Immature natural killer cell (primary cell): ENCODE results near the gene IL17RB. TPM values are rescaled to one million over a fixed set of nuclear protein-coding genes. Genes with fewer than 3 reads are reported as not detected.

Experiments
- DNase-seq, 3 donors: peaks; one replicate each; pipeline ENCODE4 v3.0.0; 2022; ENCODE audit warnings: mixed read lengths in 1 of 3
- H3K27ac Mint-ChIP-seq, 6 donors: one replicate each; pipeline ENCODE4 v1.8.0; 2020; ENCODE audit warnings: mixed read lengths in 6 of 6, mild to moderate bottlenecking in 5 of 6, inconsistent platforms in 4 of 6, moderate library complexity in 3 of 6
- H3K27me3 Mint-ChIP-seq, 3 donors: one replicate each; pipeline ENCODE4 v1.8.0; 2020 to 2021; ENCODE audit warnings: low read depth in 3 of 3, mild to moderate bottlenecking in 3 of 3, mixed read lengths in 3 of 3, moderate library complexity in 3 of 3, inconsistent platforms in 1 of 3
- H3K36me3 Mint-ChIP-seq, 3 donors: one replicate each; pipeline ENCODE4 v1.8.0; 2020; ENCODE audit warnings: mixed read lengths in 3 of 3, inconsistent platforms in 2 of 3, mild to moderate bottlenecking in 2 of 3
- H3K4me1 Mint-ChIP-seq, 2 donors: one replicate each; pipeline ENCODE4 v1.8.0; 2020; ENCODE audit warnings: inconsistent platforms in 2 of 2, mild to moderate bottlenecking in 2 of 2, mixed read lengths in 2 of 2, moderate library complexity in 1 of 2
- H3K4me3 Mint-ChIP-seq, 5 donors: one replicate each; pipeline ENCODE4 v1.8.0; 2020; ENCODE audit warnings: mild to moderate bottlenecking in 5 of 5, mixed read lengths in 5 of 5, inconsistent platforms in 3 of 5, moderate library complexity in 3 of 5
- H3K9me3 Mint-ChIP-seq, 6 donors: one replicate each; pipeline ENCODE4 v1.8.0; 2020; ENCODE audit warnings: mild to moderate bottlenecking in 6 of 6, mixed read lengths in 6 of 6, inconsistent platforms in 4 of 6, moderate library complexity in 3 of 6
- polyA plus RNA-seq, 3 donors: library from polyadenylated mRNA; unstranded; fragments of 300-500 nt; fragmentation: Illumina TruSeq; gene quantifications; one replicate each; pipeline ENCODE4 v1.2.3, GENCODE V29; 2021

Gene IL17RB
- polyA plus RNA-seq, 3 donors from 2014 or later, result 0.79 to 1.2 TPM; not detected in 1

DNA sequence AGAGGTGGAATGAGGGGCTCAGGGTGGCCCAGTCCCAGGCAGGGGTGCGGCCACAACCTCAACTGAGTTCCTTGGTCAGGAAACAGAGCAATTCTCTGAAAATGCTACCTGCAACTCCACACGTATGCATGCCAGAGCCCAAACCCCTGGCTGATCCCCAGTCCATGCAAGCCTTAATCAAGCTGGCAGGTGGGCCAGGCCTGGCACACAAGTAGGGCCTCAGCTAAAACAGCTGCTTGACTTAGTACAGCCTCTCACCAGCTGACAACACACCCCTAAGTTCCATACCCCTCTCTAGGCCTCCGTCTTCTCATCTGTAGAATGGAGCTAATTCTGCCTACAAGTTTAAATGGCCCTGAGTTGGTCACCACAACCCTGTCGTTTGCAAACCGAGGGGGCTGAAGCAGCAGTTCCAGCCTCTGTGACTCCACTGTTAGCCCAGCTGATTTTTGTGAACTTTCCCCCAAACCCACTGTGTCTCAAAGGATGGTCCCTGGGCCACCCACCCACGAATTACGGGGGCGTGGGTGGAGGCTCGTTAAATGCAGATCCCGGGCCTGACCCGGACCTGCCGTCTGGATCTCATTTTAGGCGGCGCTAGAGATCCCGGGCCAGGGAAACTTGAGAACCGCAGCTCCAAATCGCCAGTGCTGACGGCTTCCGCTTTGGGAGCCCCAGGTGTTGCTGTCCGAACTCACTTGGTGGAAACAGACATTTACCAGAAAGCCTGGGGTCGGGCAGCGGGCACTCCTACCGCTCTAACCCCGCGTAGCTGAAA lies 1.1 kb upstream of the IL17RB start:
- H3K36me3 Mint-ChIP-seq, result no peaks in the 10 kb centered on the region
- peaks cover 6 to 13% of the 10 kb centered on the region in 2 donors for H3K4me1 Mint-ChIP-seq
- H3K9me3 Mint-ChIP-seq, result no peaks in the 10 kb centered on the region
- H3K4me3 Mint-ChIP-seq, result peak overlapping the region in 3 of 5 donors; percentile 15 to 51 (median 39)
- peaks cover 4 to 24% (median 13%) of the 10 kb centered on the region in 3 donors for H3K27me3 Mint-ChIP-seq
- no peak overlapping the region for H3K27ac Mint-ChIP-seq
- no peak for DNase-seq

DNA sequence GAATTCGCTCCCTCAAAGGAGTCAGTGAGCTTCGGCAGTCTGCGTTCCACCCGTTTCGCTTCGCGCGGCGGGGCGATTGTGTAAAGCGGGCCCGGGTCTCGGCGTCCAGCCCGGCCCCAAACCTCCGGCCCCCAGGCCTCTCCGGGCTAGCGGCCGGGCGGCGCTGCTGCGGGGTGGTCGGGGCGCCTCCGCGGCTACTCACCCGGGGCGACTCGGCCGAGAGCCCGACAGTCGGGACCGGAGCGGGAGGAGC lies 561 bp upstream of the IL17RB start:
- Mint-ChIP-seq H3K27me3 (peaks cover 4 to 24% (median 13%) of the 10 kb centered on the region in 3 donors), H3K9me3 (no peaks in the 10 kb centered on the region), H3K4me3 (peak overlapping the region in 3 of 5 donors; percentile 15 to 51 (median 39)), H3K27ac (no peak overlapping the region), H3K36me3 (no peaks in the 10 kb centered on the region), H3K4me1 (peaks cover 6 to 13% of the 10 kb centered on the region in 2 donors)
- no peak for DNase-seq

DNA sequence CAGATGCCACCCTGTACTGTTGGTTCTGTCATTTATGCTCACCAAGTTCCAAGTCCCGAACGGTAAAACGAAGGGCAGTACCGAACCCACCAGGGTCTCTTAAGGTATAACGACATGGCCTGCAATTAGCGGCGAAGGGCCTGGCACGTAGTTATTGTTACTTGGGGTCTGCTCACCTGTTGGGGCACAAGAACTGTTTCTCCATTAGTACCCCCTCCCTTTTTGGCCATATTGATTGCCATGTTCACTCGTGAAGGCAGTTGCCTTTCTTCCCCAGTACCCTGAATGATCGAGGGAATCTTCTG lies 435 bp downstream of the IL17RB start:
- peak overlapping the region; percentile 38 to 69 (median 61) for H3K4me3 Mint-ChIP-seq
- no peak overlapping the region for H3K27ac Mint-ChIP-seq
- peaks cover 6 to 13% of the 10 kb centered on the region in 2 donors for H3K4me1 Mint-ChIP-seq
- no peaks in the 10 kb centered on the region for H3K9me3 Mint-ChIP-seq
- H3K27me3 Mint-ChIP-seq, result peaks cover 6 to 24% (median 13%) of the 10 kb centered on the region in 3 donors
- no peaks in the 10 kb centered on the region for H3K36me3 Mint-ChIP-seq
- DNase-seq, result no peak

DNA sequence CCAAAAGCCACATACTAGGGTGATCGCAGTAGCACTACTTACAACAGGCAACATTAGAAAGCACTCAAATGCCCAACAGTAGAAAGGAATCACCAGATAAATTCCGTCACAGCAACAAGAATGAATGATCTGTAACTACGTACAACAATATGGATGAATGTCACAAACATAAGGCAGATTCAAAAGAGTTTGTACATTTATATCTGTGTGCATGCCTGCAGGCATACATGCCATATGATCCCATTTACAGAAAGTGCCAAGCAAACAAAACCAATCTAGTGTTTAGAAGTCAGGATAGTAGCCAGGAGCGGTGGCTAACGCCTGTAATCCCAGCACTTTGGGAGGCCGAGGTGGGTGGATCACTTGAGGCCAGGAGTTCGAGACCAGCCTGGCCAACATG lies 3.5 kb downstream of the IL17RB start:
- Mint-ChIP-seq H3K4me3 (no peak overlapping the region), H3K27ac (no peak overlapping the region), H3K36me3 (no peaks in the 10 kb centered on the region), H3K4me1 (peaks cover 6 to 13% of the 10 kb centered on the region in 2 donors), H3K9me3 (no peaks in the 10 kb centered on the region), H3K27me3 (peaks cover 6 to 13% (median 10%) of the 10 kb centered on the region in 3 donors)
- DNase-seq, result no peak

DNA sequence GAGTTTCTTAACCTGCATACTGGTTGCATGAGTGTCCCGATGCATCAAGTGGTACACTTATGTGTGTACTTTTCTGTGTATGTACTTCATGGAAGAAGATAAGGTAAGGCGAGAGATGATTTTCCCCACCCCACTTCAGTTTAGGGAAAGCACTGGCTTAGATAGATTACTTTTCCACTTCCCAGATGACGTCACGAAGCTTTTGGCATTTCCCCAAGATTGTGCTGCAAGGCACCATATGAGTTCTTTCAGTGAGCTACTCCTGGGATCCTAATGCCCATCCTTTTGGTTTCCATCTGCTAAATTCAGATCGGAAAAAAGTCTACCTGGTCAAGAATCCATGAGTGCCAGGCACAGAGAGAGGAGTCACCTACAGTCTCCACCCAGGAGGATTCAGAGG lies 4.5 kb downstream of the IL17RB start:
- Mint-ChIP-seq H3K4me1 (peaks cover 6 to 8% of the 10 kb centered on the region in 2 donors), H3K36me3 (no peaks in the 10 kb centered on the region), H3K4me3 (no peak overlapping the region), H3K27me3 (peaks cover 6 to 10% (median 10%) of the 10 kb centered on the region in 3 donors), H3K9me3 (no peaks in the 10 kb centered on the region), H3K27ac (no peak overlapping the region)
- DNase-seq, result no peak

DNA sequence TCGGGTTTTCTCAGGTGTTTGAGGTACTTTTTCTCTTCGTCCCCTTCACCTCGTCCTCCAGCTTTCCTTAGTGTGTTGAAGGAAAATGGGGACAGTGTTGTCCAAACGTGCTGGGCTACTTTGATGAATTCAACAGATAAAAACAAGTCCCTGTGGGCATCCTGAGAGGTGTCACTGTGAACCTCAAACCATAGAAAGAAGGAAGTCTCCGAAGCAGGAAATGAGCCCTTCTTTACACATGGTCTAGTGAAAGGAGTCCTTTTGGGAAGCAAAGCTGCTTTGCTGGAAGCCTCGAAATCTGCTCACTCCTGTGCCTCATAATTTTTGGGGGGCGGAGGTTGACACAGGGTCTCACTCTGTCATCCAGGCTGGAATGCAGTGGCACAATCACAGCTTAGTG lies 10.6 kb downstream of the IL17RB start:
- H3K4me1 Mint-ChIP-seq, result peaks cover 0 to 1% of the 10 kb centered on the region in 2 donors
- H3K9me3 Mint-ChIP-seq, result no peaks in the 10 kb centered on the region
- no peak overlapping the region for H3K27ac Mint-ChIP-seq
- peaks cover 0 to 5% (median 0%) of the 10 kb centered on the region in 3 donors for H3K27me3 Mint-ChIP-seq
- DNase-seq, result no peak
- H3K36me3 Mint-ChIP-seq, result peaks cover 6 to 13% (median 6%) of the 10 kb centered on the region in 3 donors
- H3K4me3 Mint-ChIP-seq, result no peak overlapping the region

DNA sequence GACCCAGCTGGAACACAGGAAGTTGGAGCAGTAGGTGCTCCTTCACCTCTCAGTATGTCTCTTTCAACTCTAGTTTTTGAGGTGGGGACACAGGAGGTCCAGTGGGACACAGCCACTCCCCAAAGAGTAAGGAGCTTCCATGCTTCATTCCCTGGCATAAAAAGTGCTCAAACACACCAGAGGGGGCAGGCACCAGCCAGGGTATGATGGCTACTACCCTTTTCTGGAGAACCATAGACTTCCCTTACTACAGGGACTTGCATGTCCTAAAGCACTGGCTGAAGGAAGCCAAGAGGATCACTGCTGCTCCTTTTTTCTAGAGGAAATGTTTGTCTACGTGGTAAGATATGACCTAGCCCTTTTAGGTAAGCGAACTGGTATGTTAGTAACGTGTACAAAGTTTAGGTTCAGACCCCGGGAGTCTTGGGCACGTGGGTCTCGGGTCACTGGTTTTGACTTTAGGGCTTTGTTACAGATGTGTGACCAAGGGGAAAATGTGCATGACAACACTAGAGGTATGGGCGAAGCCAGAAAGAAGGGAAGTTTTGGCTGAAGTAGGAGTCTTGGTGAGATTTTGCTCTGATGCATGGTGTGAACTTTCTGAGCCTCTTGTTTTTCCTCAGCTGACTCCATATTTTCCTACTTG lies 11.9 kb downstream of the IL17RB start:
- peaks cover 0 to 1% of the 10 kb centered on the region in 2 donors for H3K4me1 Mint-ChIP-seq
- H3K4me3 Mint-ChIP-seq, result no peak overlapping the region
- H3K27ac Mint-ChIP-seq, result peak overlapping the region in 1 of 6 donors; percentile 53
- peaks cover 0 to 5% (median 0%) of the 10 kb centered on the region in 3 donors for H3K27me3 Mint-ChIP-seq
- H3K36me3 Mint-ChIP-seq, result peaks cover 9 to 16% (median 10%) of the 10 kb centered on the region in 3 donors
- no peaks in the 10 kb centered on the region for H3K9me3 Mint-ChIP-seq
- no peak for DNase-seq

DNA sequence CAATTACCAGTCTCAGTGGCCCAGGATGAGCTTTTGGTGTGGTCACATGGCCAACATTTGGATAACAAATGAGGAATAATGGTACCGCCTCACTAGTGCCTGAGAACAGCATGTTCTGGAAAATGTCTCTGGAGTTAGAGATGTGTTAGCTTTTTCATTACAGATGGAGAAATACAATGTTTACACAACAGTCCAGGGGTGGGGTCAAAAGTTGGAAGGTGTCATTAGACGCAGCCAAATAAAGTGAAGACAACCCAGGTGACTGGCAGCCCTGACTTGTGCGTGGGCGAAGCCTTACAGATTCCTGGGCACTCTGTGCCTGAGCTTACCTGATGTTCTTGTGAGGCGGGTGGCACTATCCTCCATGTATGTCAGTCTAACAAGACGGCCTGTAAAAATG lies 12.8 kb downstream of the IL17RB start:
- H3K27me3 Mint-ChIP-seq, result peaks cover 0 to 5% (median 0%) of the 10 kb centered on the region in 3 donors
- H3K4me1 Mint-ChIP-seq, result peaks cover 0 to 1% of the 10 kb centered on the region in 2 donors
- no peaks in the 10 kb centered on the region for H3K9me3 Mint-ChIP-seq
- no peak overlapping the region for H3K4me3 Mint-ChIP-seq
- H3K36me3 Mint-ChIP-seq, result peaks cover 10 to 16% (median 14%) of the 10 kb centered on the region in 3 donors
- DNase-seq, result no peak
- H3K27ac Mint-ChIP-seq, result peak overlapping the region in 2 of 6 donors; percentile 16 to 18

DNA sequence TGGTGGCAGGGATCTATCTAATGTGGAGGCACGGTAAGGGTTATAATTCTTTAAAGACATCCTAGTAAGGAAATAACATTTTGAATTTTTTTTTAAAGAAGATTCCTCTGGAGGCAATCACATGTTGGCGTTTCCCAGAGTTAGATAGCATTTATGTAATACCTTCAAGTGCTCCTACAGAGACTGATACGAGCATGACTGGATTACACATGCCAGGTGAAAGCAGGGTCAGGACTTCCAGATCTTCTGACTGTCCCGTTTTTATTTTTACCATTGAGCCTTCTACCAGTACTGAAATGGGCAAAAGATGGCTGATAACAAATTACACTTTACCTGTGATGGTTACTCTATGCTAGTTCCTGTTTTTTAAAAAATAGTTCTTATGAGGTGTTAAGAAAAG lies 13.8 kb downstream of the IL17RB start:
- peaks cover 0 to 1% of the 10 kb centered on the region in 2 donors for H3K4me1 Mint-ChIP-seq
- peaks cover 16 to 22% (median 18%) of the 10 kb centered on the region in 3 donors for H3K36me3 Mint-ChIP-seq
- no peak overlapping the region for H3K4me3 Mint-ChIP-seq
- H3K9me3 Mint-ChIP-seq, result no peaks in the 10 kb centered on the region
- H3K27ac Mint-ChIP-seq, result no peak overlapping the region
- DNase-seq, result no peak
- peaks cover 0 to 5% (median 0%) of the 10 kb centered on the region in 3 donors for H3K27me3 Mint-ChIP-seq

DNA sequence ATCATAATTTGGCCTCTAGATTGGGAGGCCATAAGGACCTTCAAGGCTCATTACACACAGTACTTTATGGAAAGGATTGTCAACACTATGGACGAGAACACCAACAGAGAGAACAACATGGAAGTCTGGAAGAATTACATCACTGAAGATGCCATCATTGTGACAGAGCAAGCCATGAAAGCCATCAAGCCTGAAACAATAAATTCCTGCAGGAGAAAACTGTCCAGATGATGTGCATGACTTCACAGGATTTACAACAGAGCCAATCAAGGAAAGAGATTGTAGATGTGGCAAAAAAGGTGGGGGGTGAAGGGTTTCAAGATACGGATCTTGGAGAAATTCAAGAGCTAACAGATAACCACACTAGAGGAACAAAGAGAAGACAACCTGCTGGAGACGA lies 15.9 kb downstream of the IL17RB start:
- Mint-ChIP-seq H3K27me3 (peaks cover 0 to 5% (median 0%) of the 10 kb centered on the region in 3 donors), H3K4me3 (no peak overlapping the region), H3K36me3 (peaks cover 16 to 28% (median 18%) of the 10 kb centered on the region in 3 donors), H3K27ac (peak overlapping the region in 1 of 6 donors; percentile 7), H3K9me3 (no peaks in the 10 kb centered on the region), H3K4me1 (peaks cover 0 to 1% of the 10 kb centered on the region in 2 donors)
- no peak for DNase-seq

DNA sequence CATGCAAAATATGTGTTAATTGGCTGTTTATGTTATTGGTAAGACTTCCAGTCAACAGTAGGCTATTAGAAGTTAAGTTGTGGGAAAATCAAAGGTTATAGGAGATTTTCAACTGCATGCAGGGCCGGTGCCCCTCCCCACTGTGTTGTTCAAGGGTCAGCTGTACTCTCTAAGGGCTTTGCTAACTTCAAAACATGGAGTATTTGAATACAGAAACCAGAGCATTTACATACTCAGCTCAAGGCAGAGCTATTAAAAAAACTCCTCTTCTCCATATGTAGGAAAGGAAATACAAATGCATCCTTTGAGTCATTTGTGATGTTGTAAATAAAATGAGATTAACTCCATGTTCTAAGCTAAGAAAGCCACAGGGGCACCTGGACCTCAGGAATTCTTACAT lies 16.8 kb downstream of the IL17RB start:
- peaks cover 0 to 2% (median 0%) of the 10 kb centered on the region in 3 donors for H3K27me3 Mint-ChIP-seq
- DNase-seq, result no peak
- no peak overlapping the region for H3K4me3 Mint-ChIP-seq
- H3K36me3 Mint-ChIP-seq, result peaks cover 16 to 34% (median 23%) of the 10 kb centered on the region in 3 donors
- no peaks in the 10 kb centered on the region for H3K9me3 Mint-ChIP-seq
- H3K4me1 Mint-ChIP-seq, result peaks cover 0 to 7% of the 10 kb centered on the region in 2 donors
- no peak overlapping the region for H3K27ac Mint-ChIP-seq

DNA sequence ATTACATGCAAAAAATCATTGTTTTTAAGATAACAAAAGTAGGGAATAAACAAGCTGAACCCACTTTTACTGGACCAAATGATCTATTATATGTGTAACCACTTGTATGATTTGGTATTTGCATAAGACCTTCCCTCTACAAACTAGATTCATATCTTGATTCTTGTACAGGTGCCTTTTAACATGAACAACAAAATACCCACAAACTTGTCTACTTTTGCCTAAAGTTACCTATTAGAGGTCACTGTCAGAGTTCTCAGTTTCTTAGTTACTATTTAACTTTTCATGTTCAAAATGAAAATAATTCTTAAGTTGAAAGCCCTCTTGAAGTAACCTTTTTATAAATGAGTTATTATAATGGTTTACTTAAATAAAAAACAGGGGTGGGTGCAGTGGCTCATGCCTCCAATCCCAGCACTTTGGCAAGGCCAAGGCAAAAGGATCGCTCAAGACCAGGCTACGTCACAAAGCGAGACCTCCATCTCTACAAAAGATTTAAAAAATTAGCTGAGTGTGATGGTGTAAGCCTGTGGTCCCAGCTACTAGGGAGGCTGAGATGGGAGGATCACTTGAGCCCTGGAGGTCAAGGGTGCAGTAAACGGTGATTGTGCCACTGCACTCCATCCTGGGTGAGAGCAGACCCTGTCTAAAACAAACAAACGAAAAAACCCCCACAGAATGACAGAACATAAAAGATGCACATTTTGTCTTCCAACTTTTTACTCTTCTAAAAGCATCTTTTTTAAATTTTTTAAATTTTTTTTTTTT lies 19.5 kb downstream of the IL17RB start:
- Mint-ChIP-seq H3K4me3 (no peak overlapping the region), H3K27me3 (peaks cover 0 to 2% (median 0%) of the 10 kb centered on the region in 3 donors), H3K9me3 (no peaks in the 10 kb centered on the region), H3K36me3 (peaks cover 14 to 45% (median 27%) of the 10 kb centered on the region in 3 donors), H3K27ac (no peak overlapping the region), H3K4me1 (peaks cover 2 to 10% of the 10 kb centered on the region in 2 donors)
- DNase-seq, result no peak

DNA sequence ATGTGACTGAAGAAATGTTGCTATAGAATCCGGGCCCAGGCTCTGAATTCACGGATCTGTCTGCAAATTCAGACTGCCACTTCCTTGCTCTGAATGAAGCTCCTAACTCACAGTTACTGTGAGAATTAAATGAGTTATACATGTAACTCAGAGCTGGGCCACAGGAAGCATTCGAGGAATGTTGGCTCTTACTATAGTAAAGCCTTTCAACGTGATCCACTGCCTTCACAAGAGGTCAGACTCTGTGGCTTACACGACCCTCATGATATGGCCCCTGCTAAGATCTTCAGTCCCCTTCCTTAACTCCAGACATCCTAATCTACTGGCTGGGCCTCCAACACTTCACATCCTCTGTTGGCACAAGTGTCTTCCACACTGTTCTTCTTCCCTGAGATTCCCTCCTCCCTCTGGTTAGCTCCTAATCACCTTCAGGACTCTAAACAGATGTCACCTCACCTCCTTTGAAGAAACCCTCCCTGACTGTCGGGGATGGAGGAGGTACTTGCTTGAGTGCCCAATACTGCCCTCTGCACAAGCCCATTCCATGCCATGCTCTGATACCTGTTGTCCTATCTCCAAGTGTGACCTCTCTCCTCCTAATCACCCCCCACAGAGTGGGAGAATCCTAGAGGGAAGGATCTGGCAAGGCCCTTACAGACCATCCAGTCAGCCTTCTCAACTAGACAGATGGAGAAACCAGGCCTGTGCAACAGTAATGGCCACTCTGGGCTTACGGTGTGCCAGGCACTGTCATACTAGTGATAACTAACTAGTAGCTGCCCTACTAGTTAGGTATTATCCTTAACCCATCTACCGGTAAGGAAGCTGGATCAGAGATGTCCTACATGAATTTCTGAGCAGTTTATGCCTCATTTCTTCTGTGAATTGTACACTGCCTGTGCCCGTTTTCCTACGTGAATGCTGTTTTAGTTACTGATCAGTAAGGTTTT lies 34.3 kb downstream of the IL17RB start:
- Mint-ChIP-seq H3K36me3 (peaks cover 12 to 39% (median 13%) of the 10 kb centered on the region in 3 donors), H3K27ac (peak overlapping the region; percentile 88 to 100 (median 98)), H3K4me3 (peak overlapping the region; percentile 94 to 100 (median 100))

More for the DNA sequence above, 34.3 kb downstream of the IL17RB start:
- Mint-ChIP-seq H3K9me3 (no peaks in the 10 kb centered on the region), H3K4me1 (peaks cover 31 to 39% of the 10 kb centered on the region in 2 donors), H3K27me3 (peaks cover 0 to 9% (median 6%) of the 10 kb centered on the region in 3 donors)
- DNase-seq, result no peak
